H1 (cell line): ENCODE data around the gene ITGB8. TPM values are rescaled to one million over a fixed set of nuclear protein-coding genes. Genes with fewer than 3 reads are reported as not detected.

Experiments
- ASH2L ChIP-seq: fragments of 200-600, 300-600 bp; sonication (generic); IDR thresholded peaks from one replicate; pipeline ENCODE4 v1.7.1; 2017; ENCODE audit warnings: low read length
- BACH1 ChIP-seq: IDR thresholded peaks from 2 replicates; pipeline ENCODE4 v1.6.1; 2012; ENCODE audit warnings: low read length, improper control_type of control experiment
- EP300 ChIP-seq, 2 experiments: IDR thresholded peaks; 1 replicate in 1 of 2; 2 replicates in 1 of 2; pipeline ENCODE4 v1.6.1; 2011 to 2012; ENCODE audit warnings: low read depth in 2 of 2, low read length in 2 of 2, mild to moderate bottlenecking in 2 of 2, borderline replicate concordance in 1 of 2, inconsistent platforms in 1 of 2, moderate library complexity in 1 of 2
- EZH2 ChIP-seq: fragments of 200-600 bp; sonication (generic); IDR thresholded peaks from 2 replicates; pipeline ENCODE4 v1.7.1; 2012; ENCODE audit warnings: low read depth, mild to moderate bottlenecking, moderate library complexity, low read length, inconsistent platforms; ENCODE audit not compliant: severe bottlenecking
- KDM5A ChIP-seq: fragments of 200-600 bp; IDR thresholded peaks from 2 replicates; pipeline ENCODE4 v1.7.1; 2012; ENCODE audit warnings: mild to moderate bottlenecking, low read length, inconsistent platforms, mixed read lengths
- TBP ChIP-seq: IDR thresholded peaks from 2 replicates; pipeline ENCODE4 v1.6.1; 2011; ENCODE audit warnings: low read depth, low read length, improper control_type of control experiment
- TEAD4 ChIP-seq: IDR thresholded peaks from 2 replicates; pipeline ENCODE4 v1.6.1; 2012; ENCODE audit warnings: low read depth, low read length, inconsistent platforms, mixed read lengths
- polyA plus RNA-seq, 7 experiments: library from polyadenylated mRNA; depleted of rRNA in 3 of 7; stranded (reverse) in 5 of 7; unstranded in 2 of 7; fragments of >200 nt in 5 of 7; fragments of 200-250 nt in 2 of 7; gene quantifications; 1 replicate in 5 of 7; 2 replicates in 1 of 7; 4 replicates in 1 of 7; pipeline versions ENCODE4 v1.2.1 to v1.2.3, GENCODE V29; 2011 to 2013; ENCODE audit warnings: missing spikeins in 2 of 7, mixed read lengths in 2 of 7
- total RNA-seq: library from RNA; stranded (reverse); fragmentation: NEBNext Ultra II Directional; extraction: Animal tissue kit (Norgen Biotek cat#: 25700); gene quantifications from 2 replicates; pipeline ENCODE4 v1.2.1, GENCODE V29; 2021
- TF ChIP-seq, protein P1 (sequence below): fragments of 300-600 bp; sonication (generic); IDR thresholded peaks from 2 replicates; pipeline ENCODE4 v1.7.1; 2012; ENCODE audit warnings: low read length, moderate library complexity, mild to moderate bottlenecking, inconsistent platforms; ENCODE audit not compliant: insufficient replicate concordance
- TF ChIP-seq, protein P2 (sequence below): IDR thresholded peaks from 2 replicates; pipeline ENCODE4 v1.6.1; 2012; ENCODE audit warnings: low read length, inconsistent platforms

Gene ITGB8
- total and polyA plus RNA-seq, 2 of the 8 experiments (the other 6 are each of a cell fraction or from before 2014, with no cell fraction given): 1.2 to 3.6 TPM

DNA sequence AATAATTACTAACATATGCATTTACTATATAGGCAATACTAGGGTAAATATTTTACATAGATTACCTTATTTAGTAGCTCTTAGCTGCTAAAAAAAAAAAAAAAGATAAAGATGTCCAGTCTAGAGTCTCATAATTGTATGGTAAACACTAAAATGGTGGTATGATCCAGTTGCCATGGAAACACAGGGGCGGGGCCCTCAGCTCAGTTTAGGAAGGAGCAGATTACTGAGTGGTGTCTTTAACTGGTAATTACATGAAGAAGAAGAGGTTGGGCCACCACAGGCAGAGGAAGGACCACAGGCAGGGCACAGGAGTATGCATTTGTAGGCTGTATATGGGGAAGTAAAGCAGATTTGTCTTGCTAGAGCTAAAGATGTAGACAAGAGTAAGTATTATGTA, 43.7 kb downstream of the ITGB8 start (continued):
- TF ChIP-seq, protein P1, sequence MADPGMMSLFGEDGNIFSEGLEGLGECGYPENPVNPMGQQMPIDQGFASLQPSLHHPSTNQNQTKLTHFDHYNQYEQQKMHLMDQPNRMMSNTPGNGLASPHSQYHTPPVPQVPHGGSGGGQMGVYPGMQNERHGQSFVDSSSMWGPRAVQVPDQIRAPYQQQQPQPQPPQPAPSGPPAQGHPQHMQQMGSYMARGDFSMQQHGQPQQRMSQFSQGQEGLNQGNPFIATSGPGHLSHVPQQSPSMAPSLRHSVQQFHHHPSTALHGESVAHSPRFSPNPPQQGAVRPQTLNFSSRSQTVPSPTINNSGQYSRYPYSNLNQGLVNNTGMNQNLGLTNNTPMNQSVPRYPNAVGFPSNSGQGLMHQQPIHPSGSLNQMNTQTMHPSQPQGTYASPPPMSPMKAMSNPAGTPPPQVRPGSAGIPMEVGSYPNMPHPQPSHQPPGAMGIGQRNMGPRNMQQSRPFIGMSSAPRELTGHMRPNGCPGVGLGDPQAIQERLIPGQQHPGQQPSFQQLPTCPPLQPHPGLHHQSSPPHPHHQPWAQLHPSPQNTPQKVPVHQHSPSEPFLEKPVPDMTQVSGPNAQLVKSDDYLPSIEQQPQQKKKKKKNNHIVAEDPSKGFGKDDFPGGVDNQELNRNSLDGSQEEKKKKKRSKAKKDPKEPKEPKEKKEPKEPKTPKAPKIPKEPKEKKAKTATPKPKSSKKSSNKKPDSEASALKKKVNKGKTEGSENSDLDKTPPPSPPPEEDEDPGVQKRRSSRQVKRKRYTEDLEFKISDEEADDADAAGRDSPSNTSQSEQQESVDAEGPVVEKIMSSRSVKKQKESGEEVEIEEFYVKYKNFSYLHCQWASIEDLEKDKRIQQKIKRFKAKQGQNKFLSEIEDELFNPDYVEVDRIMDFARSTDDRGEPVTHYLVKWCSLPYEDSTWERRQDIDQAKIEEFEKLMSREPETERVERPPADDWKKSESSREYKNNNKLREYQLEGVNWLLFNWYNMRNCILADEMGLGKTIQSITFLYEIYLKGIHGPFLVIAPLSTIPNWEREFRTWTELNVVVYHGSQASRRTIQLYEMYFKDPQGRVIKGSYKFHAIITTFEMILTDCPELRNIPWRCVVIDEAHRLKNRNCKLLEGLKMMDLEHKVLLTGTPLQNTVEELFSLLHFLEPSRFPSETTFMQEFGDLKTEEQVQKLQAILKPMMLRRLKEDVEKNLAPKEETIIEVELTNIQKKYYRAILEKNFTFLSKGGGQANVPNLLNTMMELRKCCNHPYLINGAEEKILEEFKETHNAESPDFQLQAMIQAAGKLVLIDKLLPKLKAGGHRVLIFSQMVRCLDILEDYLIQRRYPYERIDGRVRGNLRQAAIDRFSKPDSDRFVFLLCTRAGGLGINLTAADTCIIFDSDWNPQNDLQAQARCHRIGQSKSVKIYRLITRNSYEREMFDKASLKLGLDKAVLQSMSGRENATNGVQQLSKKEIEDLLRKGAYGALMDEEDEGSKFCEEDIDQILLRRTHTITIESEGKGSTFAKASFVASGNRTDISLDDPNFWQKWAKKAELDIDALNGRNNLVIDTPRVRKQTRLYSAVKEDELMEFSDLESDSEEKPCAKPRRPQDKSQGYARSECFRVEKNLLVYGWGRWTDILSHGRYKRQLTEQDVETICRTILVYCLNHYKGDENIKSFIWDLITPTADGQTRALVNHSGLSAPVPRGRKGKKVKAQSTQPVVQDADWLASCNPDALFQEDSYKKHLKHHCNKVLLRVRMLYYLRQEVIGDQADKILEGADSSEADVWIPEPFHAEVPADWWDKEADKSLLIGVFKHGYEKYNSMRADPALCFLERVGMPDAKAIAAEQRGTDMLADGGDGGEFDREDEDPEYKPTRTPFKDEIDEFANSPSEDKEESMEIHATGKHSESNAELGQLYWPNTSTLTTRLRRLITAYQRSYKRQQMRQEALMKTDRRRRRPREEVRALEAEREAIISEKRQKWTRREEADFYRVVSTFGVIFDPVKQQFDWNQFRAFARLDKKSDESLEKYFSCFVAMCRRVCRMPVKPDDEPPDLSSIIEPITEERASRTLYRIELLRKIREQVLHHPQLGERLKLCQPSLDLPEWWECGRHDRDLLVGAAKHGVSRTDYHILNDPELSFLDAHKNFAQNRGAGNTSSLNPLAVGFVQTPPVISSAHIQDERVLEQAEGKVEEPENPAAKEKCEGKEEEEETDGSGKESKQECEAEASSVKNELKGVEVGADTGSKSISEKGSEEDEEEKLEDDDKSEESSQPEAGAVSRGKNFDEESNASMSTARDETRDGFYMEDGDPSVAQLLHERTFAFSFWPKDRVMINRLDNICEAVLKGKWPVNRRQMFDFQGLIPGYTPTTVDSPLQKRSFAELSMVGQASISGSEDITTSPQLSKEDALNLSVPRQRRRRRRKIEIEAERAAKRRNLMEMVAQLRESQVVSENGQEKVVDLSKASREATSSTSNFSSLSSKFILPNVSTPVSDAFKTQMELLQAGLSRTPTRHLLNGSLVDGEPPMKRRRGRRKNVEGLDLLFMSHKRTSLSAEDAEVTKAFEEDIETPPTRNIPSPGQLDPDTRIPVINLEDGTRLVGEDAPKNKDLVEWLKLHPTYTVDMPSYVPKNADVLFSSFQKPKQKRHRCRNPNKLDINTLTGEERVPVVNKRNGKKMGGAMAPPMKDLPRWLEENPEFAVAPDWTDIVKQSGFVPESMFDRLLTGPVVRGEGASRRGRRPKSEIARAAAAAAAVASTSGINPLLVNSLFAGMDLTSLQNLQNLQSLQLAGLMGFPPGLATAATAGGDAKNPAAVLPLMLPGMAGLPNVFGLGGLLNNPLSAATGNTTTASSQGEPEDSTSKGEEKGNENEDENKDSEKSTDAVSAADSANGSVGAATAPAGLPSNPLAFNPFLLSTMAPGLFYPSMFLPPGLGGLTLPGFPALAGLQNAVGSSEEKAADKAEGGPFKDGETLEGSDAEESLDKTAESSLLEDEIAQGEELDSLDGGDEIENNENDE: no peak
- no peak for TF ChIP-seq EZH2
- no peak for TF ChIP-seq TBP
- TF ChIP-seq EP300 (IDR thresholded peaks at IDR 0.05; ENCODE audit: borderline replicate concordance in 1 of 2, low read depth in 2 of 2, low read length in 2 of 2): no peak
- TF ChIP-seq KDM5A: no peak
- TF ChIP-seq ASH2L: no peak
- TF ChIP-seq, protein P2, sequence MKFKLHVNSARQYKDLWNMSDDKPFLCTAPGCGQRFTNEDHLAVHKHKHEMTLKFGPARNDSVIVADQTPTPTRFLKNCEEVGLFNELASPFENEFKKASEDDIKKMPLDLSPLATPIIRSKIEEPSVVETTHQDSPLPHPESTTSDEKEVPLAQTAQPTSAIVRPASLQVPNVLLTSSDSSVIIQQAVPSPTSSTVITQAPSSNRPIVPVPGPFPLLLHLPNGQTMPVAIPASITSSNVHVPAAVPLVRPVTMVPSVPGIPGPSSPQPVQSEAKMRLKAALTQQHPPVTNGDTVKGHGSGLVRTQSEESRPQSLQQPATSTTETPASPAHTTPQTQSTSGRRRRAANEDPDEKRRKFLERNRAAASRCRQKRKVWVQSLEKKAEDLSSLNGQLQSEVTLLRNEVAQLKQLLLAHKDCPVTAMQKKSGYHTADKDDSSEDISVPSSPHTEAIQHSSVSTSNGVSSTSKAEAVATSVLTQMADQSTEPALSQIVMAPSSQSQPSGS: no peak
- TF ChIP-seq TEAD4: no peak
- no peak for TF ChIP-seq BACH1
